Measurements from ENCODE around the gene NAALADL2. TPM values are rescaled to one million over a fixed set of nuclear protein-coding genes. Genes with fewer than 3 reads are reported as not detected.

Gene NAALADL2
- total RNA-seq, 3 donors from 2014 or later = 18.4 to 43.9 (median 20.8) TPM

- intact Hi-C loops (cut with DNase I, micrococcal nuclease) = no loop called here
- Histone ChIP-seq H3K4me3 (no peak overlapping the region), H3K9me3 (no peaks in the 10 kb centered on the region), H3K36me3 (ENCODE audit: low read depth) (no peaks in the 10 kb centered on the region), H3K4me1 (ENCODE audit: low read depth) (no peaks in the 10 kb centered on the region)
- DNase-seq (no peak), ATAC-seq (no peak)
- no peak for TF ChIP-seq CTCF (IDR thresholded peaks at IDR 0.05)
Measured at GRCh38 chr3:175672119-175672689, 813.1 kb downstream of the NAALADL2 start.

- Histone ChIP-seq H3K9me3 (no peaks in the 10 kb centered on the region), H3K4me3 (no peak overlapping the region), H3K36me3 (ENCODE audit: low read depth) (no peaks in the 10 kb centered on the region), H3K4me1 (ENCODE audit: low read depth) (no peaks in the 10 kb centered on the region)
- no peak for ATAC-seq
- intact Hi-C loops (cut with DNase I, micrococcal nuclease) = no loop called here
- TF ChIP-seq CTCF (IDR thresholded peaks at IDR 0.05) = no peak
- DNase-seq = no peak
Measured at GRCh38 chr3:175679568-175679967, 820.4 kb downstream of the NAALADL2 start.

- Histone ChIP-seq H3K4me3 (no peak overlapping the region), H3K36me3 (ENCODE audit: low read depth) (no peaks in the 10 kb centered on the region), H3K4me1 (ENCODE audit: low read depth) (no peaks in the 10 kb centered on the region), H3K9me3 (no peaks in the 10 kb centered on the region)
- DNase-seq (no peak), ATAC-seq (no peak)
- intact Hi-C loops (cut with DNase I, micrococcal nuclease) = no loop called here
- no peak for TF ChIP-seq CTCF (IDR thresholded peaks at IDR 0.05)
Measured at GRCh38 chr3:175692256-175692655, 833.1 kb downstream of the NAALADL2 start.

DNA sequence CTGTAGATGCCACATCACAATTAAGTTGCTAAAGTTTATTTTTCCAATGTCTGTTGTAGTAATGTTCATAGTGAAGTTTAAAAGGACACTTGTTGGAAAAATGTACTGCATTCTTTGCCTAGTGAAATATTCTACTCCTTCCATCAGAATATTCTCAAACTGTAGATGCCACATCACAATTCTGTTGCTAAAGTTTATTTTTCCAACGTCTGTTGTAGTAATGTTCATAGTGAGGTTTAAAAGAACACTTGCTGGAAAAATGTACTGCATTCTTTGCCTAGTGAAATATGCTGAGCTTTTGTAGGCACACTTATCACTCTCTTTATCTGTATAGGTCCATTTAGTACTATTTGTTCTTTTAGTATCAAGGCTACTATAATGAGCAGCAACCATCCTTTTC, 836.1 kb downstream of the NAALADL2 start:
- no peak overlapping the region for H3K4me3 ChIP-seq
- DNase-seq (no peak), ATAC-seq (no peak)
- no peaks in the 10 kb centered on the region for H3K4me1 ChIP-seq (ENCODE audit: low read depth)
- no peaks in the 10 kb centered on the region for H3K9me3 ChIP-seq
- intact Hi-C loops (cut with DNase I, micrococcal nuclease) = no loop called here
- H3K36me3 ChIP-seq (ENCODE audit: low read depth) = no peaks in the 10 kb centered on the region
- no peak for TF ChIP-seq CTCF (IDR thresholded peaks at IDR 0.05)

GRCh38 chr3:175702956-175703355, 843.8 kb downstream of the NAALADL2 start:
- no peaks in the 10 kb centered on the region for H3K4me1 ChIP-seq (ENCODE audit: low read depth)
- intact Hi-C loops (cut with DNase I, micrococcal nuclease) = no loop called here
- no peak for TF ChIP-seq CTCF (IDR thresholded peaks at IDR 0.05)
- H3K36me3 ChIP-seq (ENCODE audit: low read depth) = no peaks in the 10 kb centered on the region
- DNase-seq = no peak
- ATAC-seq = no peak
- no peak overlapping the region for H3K4me3 ChIP-seq
- H3K9me3 ChIP-seq = no peaks in the 10 kb centered on the region

Data from mucosa of descending colon (tissue), 3 donors.